PC-3 (cell line): ENCODE data around the gene NAV2. TPM values are rescaled to one million over a fixed set of nuclear protein-coding genes. Genes with fewer than 3 reads are reported as not detected.

ENCODE experiments used
- ATAC-seq: fragments of 200-7000 bp; cut with Tn5 transposase; 2 replicates; pipeline ENCODE4 v1.9.1; 2020; ENCODE audit warnings: mild to moderate bottlenecking, moderate library complexity
- BruUV-seq: library from RNA; stranded (reverse); fragments of 400-500 nt; replicated peaks from 2 replicates; lab custom pipeline; 2021; lab: Mats Ljungman, UMichigan
- CTCF ChIA-PET: fragments of 300-600 bp; sonication (Branson Sonifier 250); formaldehyde crosslinking; loops from one replicate; lab custom pipeline; 2022; ENCODE audit warnings: antibody characterized with exemption; lab: Charles Lee
- POLR2A ChIA-PET: fragments of 300-600 bp; sonication (Branson Sonifier 250); formaldehyde crosslinking; loops from one replicate; lab custom pipeline; 2022; ENCODE audit warnings: antibody characterized with exemption; ENCODE audit not compliant: unreplicated experiment; lab: Charles Lee
- DNase-seq: peaks from one replicate; pipeline ENCODE4 v3.0.0-alpha.2; 2015
- H2AFZ ChIP-seq: fragments of 300-600 bp; sonication (generic); 2 replicates; pipeline ENCODE4 v1.6.0; 2016; ENCODE audit warnings: antibody characterized with exemption, low read length
- H3F3A ChIP-seq: fragments of 300-600 bp; sonication (generic); one replicate; pipeline ENCODE4 v1.6.0; 2017; ENCODE audit warnings: antibody characterized with exemption, low read length, control low read depth, mild to moderate bottlenecking; ENCODE audit not compliant: unreplicated experiment
- H3K27ac ChIP-seq: fragments of 300-600 bp; sonication (generic); 2 replicates; pipeline ENCODE4 v1.5.1; 2016; ENCODE audit warnings: mild to moderate bottlenecking, low read length
- H3K27me3 ChIP-seq: fragments of 300-600 bp; sonication (generic); 2 replicates; pipeline ENCODE4 v1.6.1; 2016; ENCODE audit warnings: low read length, mixed read lengths
- H3K36me3 ChIP-seq: fragments of 300-600 bp; sonication (generic); 2 replicates; pipeline ENCODE4 v1.6.1; 2016; ENCODE audit warnings: low read depth, mixed run types, low read length, mixed read lengths
- H3K4me1 ChIP-seq: fragments of 300-600 bp; sonication (generic); 2 replicates; pipeline ENCODE4 v1.5.1; 2016; ENCODE audit warnings: low read length; ENCODE audit not compliant: insufficient read depth
- H3K4me2 ChIP-seq: fragments of 300-600 bp; sonication (generic); 2 replicates; pipeline ENCODE4 v1.6.0; 2016; ENCODE audit warnings: low read length
- H3K4me3 ChIP-seq: fragments of 300-600 bp; sonication (generic); 2 replicates; pipeline ENCODE4 v1.5.1; 2016; ENCODE audit warnings: mild to moderate bottlenecking, low read length, mixed read lengths
- H3K79me2 ChIP-seq: fragments of 300-600 bp; sonication (generic); 2 replicates; pipeline ENCODE4 v1.6.1; 2017; ENCODE audit warnings: low read length, mixed read lengths
- H3K9ac ChIP-seq: fragments of 300-600 bp; sonication (generic); 2 replicates; pipeline ENCODE4 v1.6.0; 2016; ENCODE audit warnings: mild to moderate bottlenecking, low read length
- H3K9me2 ChIP-seq: fragments of 300-600 bp; sonication (generic); replicated peaks from 2 replicates; pipeline ENCODE4 v1.6.1; 2016; ENCODE audit warnings: mixed run types, low read length, mixed read lengths
- H3K9me3 ChIP-seq: fragments of 300-600 bp; sonication (generic); 2 replicates; pipeline ENCODE4 v1.6.1; 2016; ENCODE audit warnings: low read length, mixed read lengths
- H4K20me1 ChIP-seq: fragments of 300-600 bp; sonication (generic); 2 replicates; pipeline ENCODE4 v1.6.1; 2016; ENCODE audit warnings: low read length, mixed read lengths
- EZH2 ChIP-seq: fragments of 300-600 bp; sonication (generic); IDR thresholded peaks from one replicate; pipeline ENCODE4 v1.6.1; 2017; ENCODE audit warnings: antibody characterized with exemption, mild to moderate bottlenecking, low read length; ENCODE audit not compliant: unreplicated experiment
- EZH2phosphoT487 ChIP-seq: fragments of 300-600 bp; sonication (generic); IDR thresholded peaks from 2 replicates; pipeline ENCODE4 v1.6.1; 2018; ENCODE audit warnings: mild to moderate bottlenecking, antibody characterized with exemption, low read length, borderline replicate concordance
- intact Hi-C: fragments of 100-400 bp; cut with micrococcal nuclease; formaldehyde crosslinking; loops from 2 replicates; pipeline ENCODE4 v1.9.0; 2023
- total RNA-seq: library from RNA; depleted of rRNA; stranded (reverse); fragments of >200 nt; gene quantifications from 2 replicates; pipeline ENCODE4 v1.2.3, GENCODE V29; 2014
- TF ChIP-seq, protein P1 (sequence below): fragments of 300-600 bp; sonication (generic); conservative IDR thresholded peaks from 2 replicates; pipeline ENCODE4 v1.5.1; 2017; ENCODE audit warnings: antibody characterized with exemption, low read depth, mild to moderate bottlenecking, low read length

Gene NAV2
- total RNA-seq, 1 experiment from 2014 or later, result 10.4 TPM

DNA sequence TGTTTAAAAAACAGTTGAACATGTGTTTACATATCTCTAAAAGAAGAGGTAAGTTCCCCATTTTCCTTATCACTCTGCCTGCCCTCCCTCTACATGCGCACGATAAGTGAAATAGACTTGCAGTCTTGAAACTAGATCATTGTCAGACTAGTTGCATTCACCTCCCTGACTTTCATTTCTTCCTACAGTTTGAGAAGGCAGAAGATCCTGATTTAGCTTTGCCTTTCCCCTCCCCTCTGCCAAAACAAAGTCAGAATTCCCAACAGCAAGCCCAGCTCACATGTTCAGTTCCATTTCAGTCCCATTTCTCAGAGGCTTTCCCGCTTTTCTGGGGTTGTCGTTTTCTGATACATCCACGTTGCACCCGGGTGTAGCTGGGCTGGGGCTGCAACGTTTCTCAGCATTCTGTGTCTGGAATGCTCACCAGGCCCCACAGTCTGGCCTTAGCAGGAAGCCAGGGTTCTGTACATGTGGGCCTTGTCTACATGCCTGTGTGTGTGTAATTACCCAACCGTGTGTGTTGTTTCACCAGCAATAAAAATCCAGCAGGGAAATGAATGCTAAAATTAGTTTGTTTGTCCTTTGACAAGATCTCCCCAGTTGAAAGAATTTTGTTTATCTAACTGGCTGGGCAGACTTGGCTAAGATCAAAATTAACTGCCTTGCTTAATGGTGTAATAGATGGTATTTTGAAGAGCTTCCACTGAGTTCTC is 268.5 kb downstream of the NAV2 start:
- Histone ChIP-seq H3K4me1 (peaks cover 25% of the 10 kb centered on the region), H3K27me3 (no peaks in the 10 kb centered on the region), H2AFZ (no peak overlapping the region), H3K9ac (no peak overlapping the region), H3K9me3 (no peaks in the 10 kb centered on the region), H3K79me2 (no peaks in the 10 kb centered on the region), H3F3A (no peaks in the 10 kb centered on the region), H3K27ac (no peak overlapping the region; the same call in 1 of the 2 replicates), H4K20me1 (no peaks in the 10 kb centered on the region), H3K4me3 (no peak overlapping the region), H3K4me2 (no peak overlapping the region), H3K36me3 (no peaks in the 10 kb centered on the region), H3K9me2 (no peaks in the 10 kb centered on the region)
- CTCF ChIA-PET, result no interaction called here
- ATAC-seq (peak; percentile 15; the same call in 1 of the 2 replicates), DNase-seq (no peak)
- POLR2A ChIA-PET, result no interaction called here
- no peak for TF ChIP-seq EZH2
- TF ChIP-seq EZH2phosphoT487, result no peak
- TF ChIP-seq, protein P1, sequence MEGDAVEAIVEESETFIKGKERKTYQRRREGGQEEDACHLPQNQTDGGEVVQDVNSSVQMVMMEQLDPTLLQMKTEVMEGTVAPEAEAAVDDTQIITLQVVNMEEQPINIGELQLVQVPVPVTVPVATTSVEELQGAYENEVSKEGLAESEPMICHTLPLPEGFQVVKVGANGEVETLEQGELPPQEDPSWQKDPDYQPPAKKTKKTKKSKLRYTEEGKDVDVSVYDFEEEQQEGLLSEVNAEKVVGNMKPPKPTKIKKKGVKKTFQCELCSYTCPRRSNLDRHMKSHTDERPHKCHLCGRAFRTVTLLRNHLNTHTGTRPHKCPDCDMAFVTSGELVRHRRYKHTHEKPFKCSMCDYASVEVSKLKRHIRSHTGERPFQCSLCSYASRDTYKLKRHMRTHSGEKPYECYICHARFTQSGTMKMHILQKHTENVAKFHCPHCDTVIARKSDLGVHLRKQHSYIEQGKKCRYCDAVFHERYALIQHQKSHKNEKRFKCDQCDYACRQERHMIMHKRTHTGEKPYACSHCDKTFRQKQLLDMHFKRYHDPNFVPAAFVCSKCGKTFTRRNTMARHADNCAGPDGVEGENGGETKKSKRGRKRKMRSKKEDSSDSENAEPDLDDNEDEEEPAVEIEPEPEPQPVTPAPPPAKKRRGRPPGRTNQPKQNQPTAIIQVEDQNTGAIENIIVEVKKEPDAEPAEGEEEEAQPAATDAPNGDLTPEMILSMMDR, result no peak
- BruUV-seq, result no TSS peak
- intact Hi-C loops, result no loop called here

DNA sequence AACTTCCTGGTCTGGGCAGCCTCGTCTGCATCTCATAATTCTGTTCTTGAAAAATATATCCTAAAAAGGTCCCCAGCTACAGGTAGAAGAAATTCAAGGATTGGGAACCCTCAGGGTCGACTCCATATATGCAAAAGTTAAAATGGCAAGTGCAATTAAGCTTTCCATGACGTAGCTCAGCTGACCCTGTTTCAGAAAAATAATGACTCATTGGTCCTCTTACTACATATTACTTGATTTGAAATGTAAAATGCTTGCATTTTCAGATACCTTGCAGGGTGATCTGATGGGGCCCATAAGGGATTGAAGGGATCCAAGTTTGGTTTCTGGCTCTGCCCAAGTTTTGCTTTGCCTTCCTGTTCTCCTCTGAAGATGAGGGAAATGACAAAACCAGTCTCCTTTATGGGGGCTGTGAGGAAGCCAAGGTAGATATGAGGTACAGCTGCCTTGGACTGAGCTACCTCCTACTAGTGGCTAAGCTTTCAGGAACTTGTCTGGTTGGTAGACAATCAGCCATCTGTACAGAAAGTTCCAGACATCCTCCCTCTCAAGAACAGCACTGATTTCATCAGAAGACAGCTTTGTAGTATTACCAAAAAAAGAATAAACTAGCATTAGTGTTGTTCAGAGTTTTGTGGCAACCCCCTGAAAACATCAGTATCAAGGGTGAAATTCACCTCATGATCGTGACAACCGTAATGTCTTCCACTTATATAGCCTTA is 270.3 kb downstream of the NAV2 start:
- no peaks in the 10 kb centered on the region for H3K9me3 ChIP-seq
- no peak overlapping the region for H2AFZ ChIP-seq
- H3K27me3 ChIP-seq, result no peaks in the 10 kb centered on the region
- ATAC-seq (no peak), DNase-seq (no peak)
- H3K36me3 ChIP-seq, result peaks cover under 1% of the 10 kb centered on the region; the same call in 1 of the 2 replicates
- CTCF ChIA-PET, result no interaction called here
- H3K27ac ChIP-seq, result no peak overlapping the region
- BruUV-seq, result no TSS peak
- no peaks in the 10 kb centered on the region for H3F3A ChIP-seq
- no peak overlapping the region for H3K9ac ChIP-seq
- H4K20me1 ChIP-seq, result no peaks in the 10 kb centered on the region
- TF ChIP-seq EZH2phosphoT487 (no peak), EZH2 (no peak)
- TF ChIP-seq, protein P1, result no peak
- peaks cover 25% of the 10 kb centered on the region for H3K4me1 ChIP-seq
- no peaks in the 10 kb centered on the region for H3K9me2 ChIP-seq
- intact Hi-C loops, result no loop called here
- POLR2A ChIA-PET, result no interaction called here
- no peak overlapping the region for H3K4me3 ChIP-seq
- H3K4me2 ChIP-seq, result no peak overlapping the region
- no peaks in the 10 kb centered on the region for H3K79me2 ChIP-seq
